Cerebellar nuclear complex (tissue), 1 donor: ENCODE measurements around the gene ZCCHC14.

ENCODE experiments used
- DNase-seq, 2 experiments: peaks; one replicate each; lab custom pipeline; 2025; lab: John Stamatoyannopoulos, UW

The ZCCHC14 gene

DNA sequence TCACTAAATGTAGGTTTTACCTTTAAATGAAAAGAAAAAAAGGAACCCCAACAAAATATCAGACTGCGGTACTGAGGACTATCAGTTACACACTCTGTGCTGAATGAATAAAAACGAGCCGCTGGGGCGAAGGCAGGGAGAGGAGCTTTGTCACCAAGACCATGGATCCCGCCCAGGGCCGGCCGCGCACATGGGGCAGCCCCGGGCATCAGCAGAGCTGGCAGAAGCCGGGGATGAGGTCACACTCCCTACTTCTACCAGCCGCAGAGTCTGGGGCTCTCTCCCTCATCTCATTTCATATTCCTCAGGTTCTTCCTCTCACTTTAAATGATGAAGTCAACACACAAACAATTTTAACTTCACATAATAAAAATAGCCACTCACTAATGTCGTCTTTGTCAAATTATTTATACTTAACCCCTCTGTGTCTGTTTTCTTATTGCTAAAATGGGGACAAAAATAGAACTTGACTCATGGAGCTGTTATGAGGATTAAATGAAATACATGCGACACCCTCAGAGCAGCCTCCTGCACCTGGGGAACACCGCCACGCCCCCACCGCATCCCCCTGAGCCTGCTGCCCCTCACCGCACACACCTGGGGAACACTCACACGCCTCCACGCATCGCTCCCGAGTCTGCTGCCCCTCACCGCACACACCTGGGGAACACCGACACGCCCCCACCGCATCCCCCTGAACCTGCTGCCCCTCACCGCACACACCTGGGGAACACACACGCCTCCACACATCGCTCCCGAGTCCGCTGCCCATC lies 15.4 kb downstream of the ZCCHC14 start:
- DNase-seq: peak; percentile 30 to 56

GRCh38 chr16:87474566-87474996 lies 18.2 kb downstream of the ZCCHC14 start:
- no peak for DNase-seq

DNA sequence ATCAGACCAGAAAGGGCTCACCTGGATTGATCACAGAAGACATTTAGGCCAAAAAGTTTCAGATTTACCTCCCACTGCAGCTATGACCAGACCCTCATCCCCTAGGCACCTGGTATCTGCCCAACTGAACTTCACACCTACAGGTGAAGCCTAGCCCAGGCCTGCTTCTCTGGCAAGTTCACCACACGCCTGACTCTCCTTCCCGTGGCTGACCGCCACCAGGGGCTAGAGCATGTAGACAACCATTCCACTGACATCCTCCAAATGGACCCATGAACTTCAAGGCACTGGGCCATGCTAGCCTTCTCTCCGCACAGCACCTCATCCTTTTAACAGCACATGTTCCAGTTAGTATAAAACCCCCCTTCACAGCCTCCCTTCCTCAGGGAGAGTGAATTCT lies 18.8 kb downstream of the ZCCHC14 start:
- DNase-seq: no peak

DNA sequence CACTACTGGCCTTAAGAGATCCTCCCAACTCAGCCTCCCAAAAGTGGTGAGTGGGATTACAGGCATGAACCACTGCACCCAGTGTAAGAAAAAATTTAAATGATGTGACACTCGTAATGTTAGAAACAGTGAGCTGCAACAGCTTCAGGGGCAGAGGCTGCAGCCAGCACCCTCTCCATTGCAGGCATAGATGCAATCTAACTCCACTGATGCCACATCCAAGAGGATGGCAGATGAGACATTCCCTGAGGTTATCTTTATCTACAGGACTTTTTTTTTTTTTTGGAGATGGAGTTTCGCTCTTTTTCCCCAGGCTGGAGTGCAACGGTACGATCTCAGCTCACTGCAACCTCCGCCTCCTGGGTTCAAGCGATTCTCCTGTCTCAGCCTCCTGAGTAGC lies 19.9 kb downstream of the ZCCHC14 start:
- no peak for DNase-seq

GRCh38 chr16:87472142-87472778 lies 20.6 kb downstream of the ZCCHC14 start:
- no peak for DNase-seq

- no peak for DNase-seq
Observed at GRCh38 chr16:87471278-87472141, 21.3 kb downstream of the ZCCHC14 start.

- no peak for DNase-seq
Observed at GRCh38 chr16:87470332-87470731, 22.5 kb downstream of the ZCCHC14 start.

DNA sequence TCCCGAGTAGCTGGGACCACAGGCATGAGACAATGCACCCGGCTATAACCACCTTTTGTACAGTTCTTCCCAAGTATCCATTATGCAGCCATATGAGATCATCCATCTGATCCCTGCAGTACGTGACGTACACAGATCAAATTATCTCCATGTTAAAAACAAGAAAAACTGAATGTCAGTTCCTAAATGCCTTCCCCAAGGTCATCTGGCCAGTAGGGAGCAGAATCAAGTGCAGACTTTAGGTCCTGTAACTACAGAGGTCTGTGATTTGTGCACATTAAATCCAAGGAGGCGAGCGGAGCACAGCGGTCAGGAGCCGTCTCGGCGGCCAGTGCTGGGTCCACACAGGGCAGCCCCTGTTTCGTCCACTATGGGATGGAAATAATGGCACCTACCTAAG lies 23.7 kb downstream of the ZCCHC14 start:
- no peak for DNase-seq

DNA sequence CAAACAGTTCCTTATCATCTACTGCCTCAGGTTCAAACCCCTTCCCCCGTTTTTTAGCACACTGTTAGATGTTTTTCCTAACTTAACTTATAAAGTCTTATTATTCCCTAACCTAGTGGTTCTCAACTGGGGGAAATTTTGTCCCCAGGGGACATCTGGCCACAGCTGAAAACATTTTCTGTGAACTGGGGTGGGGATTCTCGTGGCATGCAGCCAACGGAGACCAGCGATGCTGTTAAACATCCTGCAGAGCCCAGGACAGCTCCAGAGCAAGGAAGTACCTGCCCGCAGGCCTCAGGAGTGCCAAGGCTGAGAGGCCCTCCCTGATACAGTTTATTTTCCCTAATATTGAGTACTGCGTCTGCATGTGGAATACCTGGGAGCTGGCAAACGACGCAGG lies 24.3 kb downstream of the ZCCHC14 start:
- DNase-seq: no peak

DNA sequence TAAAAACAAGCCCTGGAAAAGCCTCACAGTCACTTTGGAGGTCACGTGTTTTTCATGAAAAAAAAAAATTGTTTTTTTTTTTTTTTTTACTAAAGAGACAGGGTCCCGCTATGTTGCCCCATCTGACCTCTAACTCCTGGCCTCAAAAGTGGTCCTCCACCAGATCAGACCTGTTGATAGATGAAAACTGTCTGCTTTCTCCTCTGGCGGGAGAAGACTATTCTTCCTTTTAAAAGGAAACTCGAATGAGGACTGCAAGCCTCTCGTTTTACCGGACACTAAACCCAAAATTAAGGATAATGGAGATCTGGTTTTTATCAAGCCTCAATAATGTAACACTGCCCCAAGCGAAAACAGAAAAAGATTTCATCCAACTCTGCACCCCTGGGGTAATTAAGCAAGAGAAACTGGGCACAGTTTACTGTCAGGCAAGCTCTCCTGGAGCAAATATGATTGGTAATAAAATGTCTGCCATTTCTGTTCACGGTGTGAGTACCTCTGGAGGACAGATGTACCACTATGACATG lies 25.8 kb downstream of the ZCCHC14 start:
- DNase-seq: no peak

DNA sequence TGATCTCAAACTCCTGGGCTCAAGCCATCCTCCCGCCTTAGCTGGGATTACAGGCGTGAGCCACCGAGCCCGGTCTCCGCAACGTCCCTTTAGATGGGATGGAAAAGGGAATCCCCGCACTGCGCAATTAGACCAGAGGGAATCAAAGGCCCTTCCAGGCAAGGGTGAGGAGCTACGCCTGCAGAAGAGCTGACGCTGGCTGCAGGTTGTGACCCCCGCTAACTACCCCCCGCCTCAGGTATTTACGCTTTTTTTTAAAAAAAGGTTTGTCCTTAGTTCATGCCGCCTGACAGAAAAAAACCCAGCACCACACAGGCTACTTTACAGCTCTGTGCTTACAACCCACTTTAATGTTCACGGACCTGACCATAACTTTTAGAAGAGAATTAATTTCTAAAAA lies 26.9 kb downstream of the ZCCHC14 start:
- no peak for DNase-seq

DNA sequence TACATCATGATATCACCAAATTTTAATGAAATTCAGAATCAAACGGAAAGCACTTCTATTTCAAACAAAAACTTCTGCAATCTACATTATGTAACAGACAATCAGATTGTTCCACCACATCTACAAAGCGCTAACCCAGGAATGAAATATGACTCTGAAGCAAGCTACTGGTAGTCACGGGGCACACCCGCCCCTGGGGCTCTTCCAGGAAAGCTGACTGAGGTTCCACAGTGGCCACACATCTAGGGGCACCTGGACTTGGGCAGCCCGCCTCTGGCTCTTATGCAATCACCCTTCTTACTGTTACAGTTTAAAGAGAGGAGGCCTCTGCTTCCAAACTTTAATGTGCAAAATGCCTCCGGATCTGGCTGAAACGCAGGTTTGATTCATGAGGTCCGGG lies 27.5 kb downstream of the ZCCHC14 start:
- no peak for DNase-seq

GRCh38 chr16:87464691-87465300 lies 28.0 kb downstream of the ZCCHC14 start:
- DNase-seq: no peak

- DNase-seq: no peak
Observed at GRCh38 chr16:87463722-87464690, 28.8 kb downstream of the ZCCHC14 start.

DNA sequence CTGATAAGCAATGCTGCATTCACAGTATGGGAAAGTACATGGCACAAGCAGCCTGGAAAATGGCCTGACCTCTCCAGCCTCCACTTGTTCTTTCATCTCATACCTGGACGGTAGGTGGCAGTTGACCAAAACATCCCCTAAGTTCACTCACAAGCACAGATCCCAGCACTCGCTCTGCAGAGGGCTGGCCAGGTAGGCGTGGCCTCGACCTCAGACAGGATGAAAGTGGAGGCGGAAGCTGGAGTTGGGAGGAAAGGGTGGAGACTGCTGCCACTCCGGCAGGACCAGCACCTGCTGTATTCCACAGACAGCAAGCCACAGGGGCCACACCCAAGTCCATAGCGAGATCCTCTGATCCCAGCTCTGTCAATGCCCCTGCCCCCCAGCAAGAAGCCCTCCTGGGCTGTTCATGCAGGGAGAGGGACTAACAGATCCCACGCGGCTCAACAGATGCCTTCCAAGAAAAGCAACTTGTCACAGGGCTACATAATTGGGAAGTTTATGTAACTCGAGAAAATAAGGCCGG lies 31.3 kb downstream of the ZCCHC14 start:
- DNase-seq: peak; percentile 9 to 53

- no peak for DNase-seq
Observed at GRCh38 chr16:87460936-87461335, 31.9 kb downstream of the ZCCHC14 start.

DNA sequence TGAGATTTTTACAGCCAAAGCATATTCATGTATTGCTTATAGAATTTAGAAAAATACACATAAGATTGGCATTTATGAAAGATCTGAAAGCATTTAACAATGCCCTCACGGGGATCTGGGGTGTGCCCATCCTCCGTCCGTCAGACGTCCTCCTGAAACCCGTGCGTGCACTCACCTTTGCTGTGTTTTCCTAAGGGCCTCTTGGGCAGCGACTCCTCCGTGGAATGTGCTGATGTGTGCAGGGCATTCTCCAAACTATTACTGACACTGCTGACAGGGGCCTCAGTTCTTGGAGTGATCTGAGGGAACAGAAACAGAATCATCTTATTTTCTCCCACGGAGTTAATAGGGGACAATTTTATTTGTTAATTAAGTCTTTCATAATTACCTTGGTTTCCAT lies 33.0 kb downstream of the ZCCHC14 start:
- no peak for DNase-seq

- no peak for DNase-seq
Observed at GRCh38 chr16:87459027-87459426, 33.8 kb downstream of the ZCCHC14 start.

DNA sequence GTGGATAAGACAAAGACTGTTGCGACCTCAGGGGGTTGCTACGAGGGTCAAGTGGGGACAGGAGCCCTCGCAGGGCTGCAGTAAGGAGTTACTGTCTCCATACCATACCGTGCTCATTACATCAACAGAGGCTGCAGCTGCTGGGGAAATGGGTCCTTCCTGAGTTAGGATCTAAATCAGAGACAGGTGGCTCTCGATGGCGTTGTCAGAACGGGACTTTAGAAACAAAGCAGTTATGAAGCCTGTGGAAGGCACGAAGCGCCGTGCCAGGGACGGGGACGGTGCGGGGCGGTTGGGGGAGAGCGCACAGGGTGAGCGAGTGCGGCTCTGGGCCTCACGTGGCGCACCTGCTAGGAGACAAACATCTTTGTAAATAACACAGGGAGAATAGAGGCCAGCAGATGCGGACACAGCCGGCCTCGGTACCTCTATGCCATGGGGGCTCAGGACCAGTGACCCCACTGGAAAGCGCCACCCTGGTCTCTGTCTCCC lies 34.4 kb downstream of the ZCCHC14 start:
- DNase-seq: no peak

DNA sequence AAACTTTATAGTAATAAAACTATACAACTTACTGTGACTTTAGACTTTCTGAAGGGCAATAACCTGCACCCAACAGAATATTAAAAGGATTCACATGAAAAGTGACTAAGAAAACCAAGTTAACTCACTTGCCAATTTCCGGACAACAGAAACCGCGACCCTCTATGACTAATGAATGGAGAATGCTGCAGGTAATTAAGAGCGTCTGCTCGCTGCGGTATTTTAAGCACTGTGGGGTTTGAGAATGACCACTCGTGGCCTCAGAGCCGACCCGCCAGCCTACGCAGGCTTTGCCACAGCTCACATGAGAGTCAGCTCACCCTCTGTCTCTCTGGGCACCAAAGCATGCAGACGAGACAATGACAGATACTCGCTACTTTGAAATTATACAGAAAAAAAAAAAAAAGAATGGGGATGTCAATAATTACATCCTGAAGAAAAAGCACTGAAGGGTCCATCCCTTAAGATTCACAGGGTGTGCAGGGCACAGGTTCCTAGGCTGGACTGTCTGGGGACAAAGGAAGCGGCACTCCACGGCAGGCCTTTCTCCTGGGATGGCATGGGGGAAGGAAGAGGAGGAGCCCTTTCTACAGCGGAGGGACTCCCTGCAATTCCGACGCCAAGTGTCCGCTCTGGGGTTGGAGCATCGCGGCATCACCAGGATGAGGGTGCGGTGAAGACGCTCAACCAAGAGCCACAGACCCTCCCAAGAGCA lies 35.0 kb downstream of the ZCCHC14 start:
- DNase-seq: no peak
